Tibial nerve (tissue), 4 donors: ENCODE measurements around the gene BUD13. TPM values are rescaled to one million over a fixed set of nuclear protein-coding genes. Genes with fewer than 3 reads are reported as not detected.

Experiments
- DNase-seq, 2 donors: peaks; one replicate each; pipeline ENCODE4 v3.0.0-alpha.2; 2019; ENCODE audit warnings: low spot score in 2 of 2
- H3K27ac ChIP-seq, 4 donors: fragments of 200-600 bp; sonication (generic) in 3 of 4; one replicate each; pipeline ENCODE4 v1.5.1; 2017 to 2019; ENCODE audit warnings: mild to moderate bottlenecking in 1 of 4
- H3K27me3 ChIP-seq, 2 donors: fragments of 200-600 bp; sonication (generic) in 1 of 2; one replicate each; pipeline versions ENCODE4 v1.5.1 to v1.6.0; 2017 to 2019
- H3K36me3 ChIP-seq, 3 donors: fragments of 200-600 bp; sonication (generic); one replicate each; pipeline ENCODE4 v1.5.1; 2018 to 2019
- H3K4me1 ChIP-seq, 4 donors: fragments of 200-600 bp; sonication (generic) in 3 of 4; one replicate each; pipeline ENCODE4 v1.5.1; 2017 to 2019
- H3K4me3 ChIP-seq, 4 donors: fragments of 200-600 bp; sonication (generic) in 3 of 4; one replicate each; pipeline ENCODE4 v1.5.1; 2017 to 2019; ENCODE audit warnings: mild to moderate bottlenecking in 1 of 4, moderate library complexity in 1 of 4
- H3K9me3 ChIP-seq, 4 donors: fragments of 200-600 bp; sonication (generic) in 3 of 4; one replicate each; pipeline ENCODE4 v1.5.1; 2017 to 2019
- CTCF ChIP-seq, 5 experiments: fragments of 200-600 bp in 3 of 5; fragments of 450-650 bp in 2 of 5; sonication (generic) in 3 of 5; IDR thresholded peaks; one replicate each; pipeline ENCODE4 v1.5.1; 2016 to 2019; ENCODE audit warnings: antibody characterized with exemption in 5 of 5, mild to moderate bottlenecking in 3 of 5, moderate library complexity in 2 of 5
- EP300 ChIP-seq, 2 donors: sonication (generic); formaldehyde crosslinking; IDR thresholded peaks; one replicate each; pipeline ENCODE4 v1.6.1; 2017; ENCODE audit warnings: antibody characterized with exemption in 2 of 2, mild to moderate bottlenecking in 1 of 2
- POLR2A ChIP-seq, 2 donors: fragments of 450-650 bp; IDR thresholded peaks; one replicate each; pipeline ENCODE4 v1.6.1; 2017; ENCODE audit warnings: antibody characterized with exemption in 2 of 2, mild to moderate bottlenecking in 2 of 2, moderate library complexity in 2 of 2
- WGBS, 2 donors: methylation state at CpG; one replicate each; pipeline ENCODE4 v1.1.5; 2018; 5-methylcytosine and 5-hydroxymethylcytosine counted together
- total RNA-seq, 4 donors: library from RNA; depleted of rRNA; stranded (reverse); fragments of >200 nt; gene quantifications; one replicate each; pipeline ENCODE4 v1.1.0, GENCODE V29; 2016

The BUD13 gene, protein sequence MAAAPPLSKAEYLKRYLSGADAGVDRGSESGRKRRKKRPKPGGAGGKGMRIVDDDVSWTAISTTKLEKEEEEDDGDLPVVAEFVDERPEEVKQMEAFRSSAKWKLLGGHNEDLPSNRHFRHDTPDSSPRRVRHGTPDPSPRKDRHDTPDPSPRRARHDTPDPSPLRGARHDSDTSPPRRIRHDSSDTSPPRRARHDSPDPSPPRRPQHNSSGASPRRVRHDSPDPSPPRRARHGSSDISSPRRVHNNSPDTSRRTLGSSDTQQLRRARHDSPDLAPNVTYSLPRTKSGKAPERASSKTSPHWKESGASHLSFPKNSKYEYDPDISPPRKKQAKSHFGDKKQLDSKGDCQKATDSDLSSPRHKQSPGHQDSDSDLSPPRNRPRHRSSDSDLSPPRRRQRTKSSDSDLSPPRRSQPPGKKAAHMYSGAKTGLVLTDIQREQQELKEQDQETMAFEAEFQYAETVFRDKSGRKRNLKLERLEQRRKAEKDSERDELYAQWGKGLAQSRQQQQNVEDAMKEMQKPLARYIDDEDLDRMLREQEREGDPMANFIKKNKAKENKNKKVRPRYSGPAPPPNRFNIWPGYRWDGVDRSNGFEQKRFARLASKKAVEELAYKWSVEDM
- total RNA-seq: 10 to 100 TPM; 13.1 to 28.2 (median 20.3) TPM

- H3K4me1 ChIP-seq: peaks cover 0 to 31% (median 22%) of the 10 kb centered on the region in 4 donors
- H3K4me3 ChIP-seq: peak within 1 kb of the TSS; percentile 82 to 96 (median 94)
- WGBS, 2 donors: 0 to 1% methylated on average over 43 to 45 of the region's 73 CpGs
- H3K27me3 ChIP-seq: no peaks in the 10 kb centered on the region
- H3K27ac ChIP-seq: peak within 1 kb of the TSS; percentile 91 to 95 (median 94)
- peaks cover 0 to 38% (median 0%) of the 10 kb centered on the region in 3 donors for H3K36me3 ChIP-seq
- TF ChIP-seq POLR2A (IDR thresholded peaks at IDR 0.05) (peak; percentile 34 to 50), EP300 (IDR thresholded peaks at IDR 0.05) (peak; percentile 89 to 93), CTCF (IDR thresholded peaks at IDR 0.05) (peak in 1 of 5 experiments; percentile 34)
- DNase-seq: peak; percentile 75 to 83
- no peaks in the 10 kb centered on the region for H3K9me3 ChIP-seq
Measured at GRCh38 chr11:116772443-116773202, at the start of gene BUD13. TSS of gene BUD13 (minus strand) at chr11:116772987. CDS start at chr11:116772964, 23 bp downstream.

DNA sequence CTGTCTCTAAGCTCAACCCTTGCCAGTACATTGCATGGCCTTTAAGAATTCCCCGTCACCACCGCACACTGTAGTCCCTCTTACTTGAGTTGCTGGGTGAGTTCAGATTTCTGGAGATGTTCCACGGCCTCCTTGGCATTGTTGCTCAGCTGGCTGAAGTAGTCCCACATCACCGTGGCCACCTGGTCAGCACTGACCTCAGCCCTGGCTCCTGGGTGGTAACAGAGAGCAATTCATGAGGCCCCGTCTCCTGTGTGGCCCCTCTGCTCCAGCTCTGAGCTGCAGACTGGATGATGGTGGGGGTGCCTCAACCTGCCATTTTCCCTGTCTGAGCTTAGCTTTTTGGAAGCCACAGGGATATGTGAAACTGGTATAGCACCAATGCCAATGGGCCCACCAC lies 49.8 kb upstream of the BUD13 start:
- H3K27ac ChIP-seq: no peak overlapping the region
- no peak for DNase-seq

DNA sequence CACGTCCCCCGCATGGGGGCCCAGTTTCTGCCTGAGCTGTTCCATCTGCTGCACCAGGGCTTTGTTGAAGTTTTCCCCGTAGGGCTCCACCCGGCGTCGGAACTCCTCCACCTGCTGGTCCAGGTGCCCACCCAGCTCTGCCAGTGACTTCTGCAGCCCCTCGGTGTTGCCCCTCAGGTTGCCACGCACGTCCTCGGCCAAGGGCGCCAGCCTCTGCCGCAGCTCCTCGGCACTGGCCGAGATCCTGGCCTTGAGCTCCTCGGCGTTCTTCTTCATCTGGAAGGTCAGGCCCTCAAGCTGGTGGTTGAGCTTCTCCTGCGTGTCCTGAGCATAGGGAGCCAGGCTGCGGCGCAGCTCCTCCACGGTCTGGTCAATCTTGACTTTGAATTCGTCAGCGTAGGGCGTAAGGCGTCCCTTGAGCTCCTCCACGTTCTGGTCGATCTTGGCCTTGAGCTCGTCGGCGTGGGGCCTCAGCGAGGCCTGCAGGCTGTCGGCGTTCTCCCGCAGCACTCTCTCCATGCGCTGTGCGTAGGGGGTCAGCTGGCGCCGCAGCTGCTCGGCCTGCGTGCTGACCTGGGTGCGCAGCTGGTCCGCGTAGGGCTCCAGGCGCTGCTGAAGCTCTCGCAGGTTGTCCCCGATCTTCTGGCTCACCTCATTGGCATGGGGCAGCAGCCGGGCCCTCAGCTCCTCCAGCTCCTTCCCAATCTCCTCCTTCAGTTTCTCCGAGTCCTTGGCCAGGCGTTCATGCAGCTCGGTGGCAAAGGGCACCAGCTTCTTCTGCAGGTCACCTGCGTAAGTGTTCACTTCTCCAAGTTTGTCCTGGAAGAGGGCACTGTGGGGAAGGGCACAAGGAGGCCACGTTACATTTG lies 48.5 kb upstream of the BUD13 start:
- Histone ChIP-seq H3K9me3 (no peaks in the 10 kb centered on the region), H3K4me1 (no peaks in the 10 kb centered on the region), H3K27ac (no peak overlapping the region), H3K4me3 (no peak overlapping the region), H3K27me3 (no peaks in the 10 kb centered on the region), H3K36me3 (no peaks in the 10 kb centered on the region)
- TF ChIP-seq EP300 (IDR thresholded peaks at IDR 0.05): no peak
- TF ChIP-seq POLR2A (IDR thresholded peaks at IDR 0.05): no peak
- no peak for TF ChIP-seq CTCF (IDR thresholded peaks at IDR 0.05)
- no peak for DNase-seq
- WGBS, 2 donors: 92 to 94% methylated on average over 49 to 51 of the region's 51 CpGs

More for the DNA sequence above, 49.8 kb upstream of the BUD13 start:
- WGBS, 2 donors: 74 to 76% methylated on average over 5 of the region's 5 CpGs
- Histone ChIP-seq H3K9me3 (no peaks in the 10 kb centered on the region), H3K36me3 (no peaks in the 10 kb centered on the region), H3K27me3 (no peaks in the 10 kb centered on the region), H3K4me3 (no peak overlapping the region), H3K4me1 (no peaks in the 10 kb centered on the region)
- TF ChIP-seq CTCF (IDR thresholded peaks at IDR 0.05) (no peak), EP300 (IDR thresholded peaks at IDR 0.05) (no peak), POLR2A (IDR thresholded peaks at IDR 0.05) (no peak)

GRCh38 chr11:116819049-116819448 lies 46.3 kb upstream of the BUD13 start:
- Histone ChIP-seq H3K4me1 (no peaks in the 10 kb centered on the region), H3K36me3 (no peaks in the 10 kb centered on the region), H3K27me3 (no peaks in the 10 kb centered on the region), H3K4me3 (no peak overlapping the region), H3K9me3 (no peaks in the 10 kb centered on the region), H3K27ac (no peak overlapping the region)
- no peak for TF ChIP-seq EP300 (IDR thresholded peaks at IDR 0.05)
- TF ChIP-seq CTCF (IDR thresholded peaks at IDR 0.05): no peak
- TF ChIP-seq POLR2A (IDR thresholded peaks at IDR 0.05): no peak
- WGBS, 2 donors: 88% methylated on average over 9 of the region's 9 CpGs
- no peak for DNase-seq
